K562 (cell line): Measurements from ENCODE around the gene UBE2L6. TPM values are rescaled to one million over a fixed set of nuclear protein-coding genes. Genes with fewer than 3 reads are reported as not detected.

Source experiments
- DIDO1 ChIP-seq: fragments of 450-650 bp; IDR thresholded peaks from 2 replicates; pipeline ENCODE4 v1.6.1; 2016; ENCODE audit warnings: low read depth, missing biosample characterization, missing genetic modification characterization
- ETV5 ChIP-seq: sonication (generic); formaldehyde crosslinking; IDR thresholded peaks from 2 replicates; pipeline ENCODE4 v1.4.0; 2020; ENCODE audit warnings: low read depth, mild to moderate bottlenecking, missing genetic modification reagents
- HDAC2 ChIP-seq: fragments of 450-650 bp; IDR thresholded peaks from 2 replicates; pipeline ENCODE4 v1.6.1; 2016; ENCODE audit warnings: mild to moderate bottlenecking
- JUN ChIP-seq, 2 experiments: sonication (generic) in 1 of 2; formaldehyde crosslinking in 1 of 2; IDR thresholded peaks; 2 replicates each; pipeline versions ENCODE4 v1.6.1 to v1.8.0; 2012 to 2022; ENCODE audit warnings: borderline replicate concordance in 2 of 2, mild to moderate bottlenecking in 2 of 2, improper control_type of control experiment in 1 of 2, low read depth in 1 of 2, low read length in 1 of 2, missing genetic modification reagents in 1 of 2
- MLX ChIP-seq, 2 experiments: fragments of 450-650 bp in 1 of 2; sonication (generic) in 1 of 2; formaldehyde crosslinking; conservative IDR thresholded peaks; 2 replicates each; pipeline versions ENCODE4 v1.4.0 to v1.8.1; 2020 to 2022; ENCODE audit warnings: mild to moderate bottlenecking in 1 of 2, missing genetic modification reagents in 1 of 2
- OTX1 ChIP-seq: fragments of 450-650 bp; formaldehyde crosslinking; IDR thresholded peaks from 2 replicates; pipeline ENCODE4 v1.4.0; 2022; ENCODE audit warnings: mild to moderate bottlenecking
- RBM34 ChIP-seq: fragments of 200-400 bp; formaldehyde crosslinking; IDR thresholded peaks from 2 replicates; pipeline ENCODE4 v1.6.1; 2018; ENCODE audit warnings: low read length, borderline replicate concordance; ENCODE audit not compliant: insufficient read depth
- SMARCA4 ChIP-seq: fragments of 450-650 bp; IDR thresholded peaks from 2 replicates; pipeline ENCODE4 v1.6.1; 2016
- TAF1 ChIP-seq: IDR thresholded peaks from 2 replicates; pipeline ENCODE4 v1.6.1; 2011; ENCODE audit warnings: mild to moderate bottlenecking, low read length, moderate library complexity; ENCODE audit not compliant: insufficient read depth, control insufficient read depth, severe bottlenecking; ENCODE audit errors: extremely low read depth
- THAP7 ChIP-seq: fragments of 250-450 bp; sonication (Bioruptor Pico); IDR thresholded peaks from 2 replicates; pipeline ENCODE4 v1.5.0; 2021
- ZNF143 ChIP-seq: sonication (generic); formaldehyde crosslinking; IDR thresholded peaks from 2 replicates; pipeline ENCODE4 v1.9.0; 2022; ENCODE audit warnings: mild to moderate bottlenecking, missing genetic modification reagents
- ZNF239 ChIP-seq: fragments of 250-450 bp; sonication (Bioruptor Pico); IDR thresholded peaks from 2 replicates; pipeline ENCODE4 v1.4.0; 2020; ENCODE audit warnings: mild to moderate bottlenecking
- ZNF436 ChIP-seq: fragments of 250-450, 450-650 bp; sonication (Bioruptor Pico); formaldehyde crosslinking; IDR thresholded peaks from 2 replicates; pipeline ENCODE4 v1.7.0; 2020; ENCODE audit warnings: mild to moderate bottlenecking
- ZNF449 ChIP-seq: fragments of 250-450 bp; sonication (Bioruptor Pico); IDR thresholded peaks from 2 replicates; pipeline ENCODE4 v1.8.0; 2022; ENCODE audit warnings: moderate library complexity, mild to moderate bottlenecking, inconsistent platforms
- ZNF584 ChIP-seq: fragments of 200-800 bp; sonication (Bioruptor generic); IDR thresholded peaks from 2 replicates; pipeline ENCODE4 v1.6.1; 2016; ENCODE audit warnings: low read depth, mild to moderate bottlenecking, missing genetic modification characterization, missing compliant biosample characterization
- ZNF592 ChIP-seq: fragments of 450-650 bp; IDR thresholded peaks from 2 replicates; pipeline ENCODE4 v1.6.1; 2017; ENCODE audit warnings: antibody characterized with exemption, mild to moderate bottlenecking
- polyA plus RNA-seq, 8 experiments: library from polyadenylated mRNA; depleted of rRNA in 4 of 8; stranded (reverse) in 5 of 8; unstranded in 3 of 8; fragments of >200 nt; fragmentation: Nextera tagmentation in 2 of 8; fragmentation: Illumina TruSeq in 1 of 8; extraction: Ambion mirVana in 2 of 8; extraction: Trizol in 1 of 8; gene quantifications; 2 replicates each; pipeline versions ENCODE4 v1.2.1 to v1.2.3, GENCODE V29; 2011 to 2014; ENCODE audit warnings: inconsistent platforms in 1 of 8, missing spikeins in 1 of 8
- total RNA-seq, 7 experiments: library from RNA; depleted of rRNA in 6 of 7; stranded (reverse); fragments of >200 nt in 6 of 7; fragmentation: Illumina TruSeq in 2 of 7; extraction: Trizol in 2 of 7; gene quantifications; 2 replicates each; pipeline versions ENCODE4 v1.2.1 to v1.2.3, GENCODE V29; 2011 to 2021; ENCODE audit warnings: low replicate concordance in 1 of 7
- TF ChIP-seq, protein P1 (sequence below): sonication (generic); formaldehyde crosslinking; IDR thresholded peaks from 2 replicates; pipeline ENCODE4 v1.4.0; 2020; ENCODE audit warnings: mild to moderate bottlenecking, missing genetic modification reagents

UBE2L6 gene
- total and polyA plus RNA-seq, 9 of the 15 experiments (the other 6 are each of a cell fraction or from before 2014, with no cell fraction given) = 5.9 to 24.9 (median 9.7) TPM

DNA sequence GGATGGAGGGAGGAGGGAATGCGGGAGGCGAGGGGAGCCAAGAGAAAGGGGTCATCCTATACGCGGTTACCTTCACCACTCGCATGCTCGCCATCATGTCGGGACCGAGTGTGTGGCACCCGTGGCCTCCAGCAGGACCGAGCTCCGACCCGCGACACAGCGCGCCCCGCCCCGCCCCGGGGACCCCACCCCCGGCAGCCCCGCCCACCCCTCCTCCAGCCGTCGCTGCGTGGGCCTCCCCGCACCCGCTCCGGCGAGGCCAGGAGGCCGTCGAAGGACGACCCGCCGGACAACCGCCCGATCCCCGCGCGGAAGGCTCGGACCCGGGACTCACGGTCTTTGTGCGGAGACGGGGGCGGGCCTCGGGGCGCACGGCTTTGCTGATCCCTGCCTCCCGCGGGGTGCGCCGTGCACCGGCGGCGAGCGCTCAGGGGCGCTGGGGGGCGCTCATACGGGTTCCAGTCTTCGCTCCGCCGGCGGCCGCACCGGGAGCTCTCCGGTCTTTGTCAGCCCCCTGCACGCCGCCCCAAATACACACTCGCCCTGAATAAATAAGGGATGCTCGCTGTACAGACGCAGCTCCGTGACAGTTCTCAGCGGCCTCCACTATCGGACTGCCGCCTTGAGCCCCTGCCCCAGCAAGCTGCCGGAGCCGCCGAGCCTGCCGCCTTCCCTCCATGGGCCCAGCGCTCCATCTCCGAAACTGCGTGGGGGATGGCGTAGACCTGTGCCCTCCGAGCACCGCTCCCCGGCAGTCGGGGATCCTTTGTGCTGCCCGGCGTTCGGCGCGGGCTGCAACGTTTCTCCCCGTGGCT is at the start of gene UBE2L6 (continued):
- TF ChIP-seq ZNF592 (no peak), JUN (IDR thresholded peaks at IDR 0.05; ENCODE audit: borderline replicate concordance, low read depth, low read length) (no peak), JUN (CRISPR knock-in tag; IDR thresholded peaks at IDR 0.05; ENCODE audit: borderline replicate concordance) (no peak), SMARCA4 (peak; percentile 55; the same call in 1 of the 2 replicates), DIDO1 (tag) (no peak), RBM34 (no peak), MLX (CRISPR knock-in tag; conservative IDR thresholded peaks at IDR 0.05) (0 out of 4 replicates have a peak, but pooled peaks of 1 of the 2 experiments have one; percentile 29), ZNF436 (CRISPR knock-in tag) (no peak), ZNF143 (CRISPR knock-in tag) (no peak), ZNF239 (CRISPR knock-in tag) (no peak), HDAC2 (peak; percentile 57; the same call in 1 of the 2 replicates), THAP7 (CRISPR knock-in tag) (0 out of 2 replicates have a peak, but pooled peaks have one; percentile 41), ZNF449 (CRISPR knock-in tag) (no peak), TAF1 (no peak), ETV5 (CRISPR knock-in tag) (no peak), ZNF584 (CRISPR knock-in tag) (no peak), OTX1 (CRISPR knock-in tag) (no peak)
- TF ChIP-seq, protein P1, sequence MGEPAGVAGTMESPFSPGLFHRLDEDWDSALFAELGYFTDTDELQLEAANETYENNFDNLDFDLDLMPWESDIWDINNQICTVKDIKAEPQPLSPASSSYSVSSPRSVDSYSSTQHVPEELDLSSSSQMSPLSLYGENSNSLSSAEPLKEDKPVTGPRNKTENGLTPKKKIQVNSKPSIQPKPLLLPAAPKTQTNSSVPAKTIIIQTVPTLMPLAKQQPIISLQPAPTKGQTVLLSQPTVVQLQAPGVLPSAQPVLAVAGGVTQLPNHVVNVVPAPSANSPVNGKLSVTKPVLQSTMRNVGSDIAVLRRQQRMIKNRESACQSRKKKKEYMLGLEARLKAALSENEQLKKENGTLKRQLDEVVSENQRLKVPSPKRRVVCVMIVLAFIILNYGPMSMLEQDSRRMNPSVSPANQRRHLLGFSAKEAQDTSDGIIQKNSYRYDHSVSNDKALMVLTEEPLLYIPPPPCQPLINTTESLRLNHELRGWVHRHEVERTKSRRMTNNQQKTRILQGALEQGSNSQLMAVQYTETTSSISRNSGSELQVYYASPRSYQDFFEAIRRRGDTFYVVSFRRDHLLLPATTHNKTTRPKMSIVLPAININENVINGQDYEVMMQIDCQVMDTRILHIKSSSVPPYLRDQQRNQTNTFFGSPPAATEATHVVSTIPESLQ (CRISPR knock-in tag) = no peak
